ENCODE measurements around the gene SMAD6.

The SMAD6 gene

GRCh38 chr15:66685638-66686150 lies 16.3 kb upstream of the SMAD6 start:
- 0 out of 2 replicates have a peak, but pooled peaks have one; percentile 24 for TF ChIP-seq CTCF (IDR thresholded peaks at IDR 0.05)

GRCh38 chr15:66691727-66692126 lies 10.3 kb upstream of the SMAD6 start:
- no peak for TF ChIP-seq CTCF (IDR thresholded peaks at IDR 0.05)

DNA sequence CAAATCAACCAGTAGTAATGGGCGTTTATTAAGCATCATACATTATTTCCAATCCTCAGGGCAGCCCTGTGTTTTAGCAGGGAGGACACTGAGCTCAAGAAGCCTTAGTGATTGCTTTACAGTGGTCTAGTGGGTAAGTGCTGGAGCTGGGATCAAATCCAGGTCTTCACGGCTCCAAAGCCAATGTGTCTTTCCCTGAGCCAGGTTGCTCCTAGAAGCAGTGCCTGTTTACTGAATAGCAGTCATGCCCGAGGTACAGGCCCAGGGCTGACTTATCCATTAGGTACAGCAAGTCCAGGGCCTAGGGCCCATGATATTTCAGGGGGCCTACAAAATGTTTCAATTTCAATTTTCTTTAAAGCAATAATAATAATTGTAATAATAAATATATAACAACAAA lies 9.6 kb upstream of the SMAD6 start:
- no peak for TF ChIP-seq CTCF (IDR thresholded peaks at IDR 0.05)

DNA sequence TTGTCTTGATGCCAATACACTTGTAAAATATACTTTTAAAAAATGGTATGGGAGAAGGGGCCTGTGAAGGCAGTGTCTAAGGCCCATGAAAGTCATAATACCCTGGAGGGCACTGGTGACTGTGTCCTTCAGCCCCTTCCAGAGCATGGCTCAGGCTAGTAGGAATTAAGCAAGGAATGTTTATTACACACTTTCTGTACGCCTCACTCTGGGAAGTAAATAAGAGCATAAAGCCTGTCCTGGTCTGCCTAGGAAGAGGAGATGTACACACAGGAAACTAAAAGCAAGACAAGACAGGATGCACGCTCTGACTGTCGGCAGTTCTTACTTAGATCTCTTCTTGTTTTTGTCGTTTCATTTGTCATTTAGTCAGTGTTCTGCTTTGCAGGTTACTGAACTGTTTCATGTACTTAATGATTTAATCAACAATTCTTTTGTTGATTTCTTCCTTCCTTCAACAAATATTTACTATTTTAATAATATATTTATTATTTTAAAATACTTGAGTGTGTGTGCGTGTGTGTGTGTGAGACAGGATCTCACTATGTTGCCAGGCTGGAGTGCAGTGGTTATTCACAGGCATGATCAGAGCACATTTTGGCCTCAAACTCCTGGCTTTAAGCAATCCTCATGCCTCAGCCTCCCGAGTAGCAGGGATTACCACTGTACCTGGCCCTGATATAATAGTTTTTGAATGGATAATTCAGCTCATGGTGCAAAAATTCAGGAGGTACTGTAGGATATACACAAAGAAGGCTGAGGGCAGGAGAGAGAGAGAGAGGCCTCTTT lies 9.0 kb upstream of the SMAD6 start:
- TF ChIP-seq CTCF (IDR thresholded peaks at IDR 0.05): no peak

DNA sequence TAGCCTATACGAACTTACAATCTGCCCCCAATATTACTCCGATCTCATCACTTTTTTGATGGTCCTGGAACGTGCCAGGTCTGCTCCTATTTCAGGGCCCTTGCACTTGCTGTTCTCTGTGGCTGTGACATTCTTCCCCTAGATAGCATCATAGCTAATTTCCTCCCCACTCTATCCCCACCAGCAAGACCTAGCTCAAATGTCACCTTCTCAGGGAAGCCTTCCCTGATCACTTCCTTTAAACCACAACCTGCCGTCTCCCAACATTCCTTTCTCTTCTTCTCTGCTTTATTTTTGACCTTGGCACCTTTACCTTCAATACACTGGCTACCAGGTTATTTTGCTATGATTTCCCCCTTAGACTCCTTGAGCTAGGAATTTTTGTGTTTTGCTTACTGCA lies 5.3 kb upstream of the SMAD6 start:
- TF ChIP-seq CTCF (IDR thresholded peaks at IDR 0.05): no peak

- TF ChIP-seq CTCF (IDR thresholded peaks at IDR 0.05): peak; percentile 80
These were observed 3.6 kb upstream of the SMAD6 start for GRCh38 chr15:66698318-66698961.

- no peak for TF ChIP-seq CTCF (IDR thresholded peaks at IDR 0.05)
These were observed 3.1 kb upstream of the SMAD6 start for GRCh38 chr15:66698971-66699370.

All from LNCAP (cell line).